ENCODE results near the gene CMTM8.

GRCh38 chr3:32397941-32398340 lies 159.5 kb downstream of the CMTM8 start:
- no peak for TF ChIP-seq GATA2 (IDR thresholded peaks at IDR 0.05; ENCODE audit: low read depth, low read length)
- TF ChIP-seq GATA3 (IDR thresholded peaks at IDR 0.05; ENCODE audit: low read depth, low read length): no peak
